IMR-90 (cell line): ENCODE measurements around the gene RASAL1.

Source experiments
- CTCF ChIP-seq: conservative IDR thresholded peaks from 2 replicates; pipeline ENCODE4 v1.5.1; 2012; ENCODE audit warnings: mild to moderate bottlenecking, low read depth, low read length, improper control_type of control experiment
- ELK1 ChIP-seq: fragments of 150-350 bp; IDR thresholded peaks from 2 replicates; pipeline ENCODE4 v1.6.1; 2016; ENCODE audit warnings: low read depth, mild to moderate bottlenecking, low read length, moderate library complexity, borderline replicate concordance
- FOS ChIP-seq: fragments of 150-350 bp; IDR thresholded peaks from 2 replicates; pipeline ENCODE4 v1.6.1; 2016; ENCODE audit warnings: low read depth, low read length
- MXI1 ChIP-seq: IDR thresholded peaks from 2 replicates; pipeline ENCODE4 v1.6.1; 2012; ENCODE audit warnings: low read depth, mild to moderate bottlenecking, low read length, moderate library complexity, borderline replicate concordance
- POLR2A ChIP-seq: IDR thresholded peaks from 2 replicates; pipeline ENCODE4 v1.6.1; 2012; ENCODE audit warnings: mild to moderate bottlenecking, low read depth, low read length
- RAD21 ChIP-seq: IDR thresholded peaks from 2 replicates; pipeline ENCODE4 v1.6.1; 2012; ENCODE audit warnings: low read length, improper control_type of control experiment
- RFX5 ChIP-seq: IDR thresholded peaks from 2 replicates; pipeline ENCODE4 v1.8.0; 2012; ENCODE audit warnings: low read depth, mild to moderate bottlenecking, low read length, moderate library complexity
- SMC3 ChIP-seq: fragments of 150-350 bp; IDR thresholded peaks from 2 replicates; pipeline ENCODE4 v1.6.1; 2016; ENCODE audit warnings: low read depth, mild to moderate bottlenecking, antibody characterized with exemption, low read length, moderate library complexity
- TF ChIP-seq, protein P1 (sequence below): fragments of 150-350 bp; IDR thresholded peaks from 2 replicates; pipeline ENCODE4 v1.6.1; 2017; ENCODE audit warnings: mild to moderate bottlenecking, antibody characterized with exemption, low read length, low read depth

DNA sequence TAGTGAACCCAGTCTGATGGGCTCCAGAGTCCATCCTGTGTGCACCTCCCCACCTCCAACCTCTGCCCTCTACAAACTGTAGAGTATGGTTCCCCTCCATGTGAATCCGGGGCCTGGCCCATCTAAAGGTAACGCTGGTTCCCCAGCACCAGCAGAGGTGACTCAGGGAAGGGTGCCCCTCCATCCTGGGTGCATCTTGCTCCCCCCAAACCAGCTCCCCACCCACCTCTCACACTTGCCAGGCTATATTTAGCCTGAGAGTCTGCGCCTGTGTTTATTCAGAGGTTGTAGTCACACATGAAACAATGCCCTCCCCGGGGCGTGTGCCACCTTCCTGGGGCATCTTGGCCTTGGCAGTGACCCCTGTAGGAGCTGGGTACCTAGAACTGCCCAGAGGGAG, 26.2 kb downstream of the RASAL1 start:
- TF ChIP-seq CTCF: no peak
- no peak for TF ChIP-seq POLR2A
- TF ChIP-seq RAD21: no peak
- TF ChIP-seq ELK1: no peak
- no peak for TF ChIP-seq SMC3
- TF ChIP-seq RFX5: no peak
- TF ChIP-seq, protein P1, sequence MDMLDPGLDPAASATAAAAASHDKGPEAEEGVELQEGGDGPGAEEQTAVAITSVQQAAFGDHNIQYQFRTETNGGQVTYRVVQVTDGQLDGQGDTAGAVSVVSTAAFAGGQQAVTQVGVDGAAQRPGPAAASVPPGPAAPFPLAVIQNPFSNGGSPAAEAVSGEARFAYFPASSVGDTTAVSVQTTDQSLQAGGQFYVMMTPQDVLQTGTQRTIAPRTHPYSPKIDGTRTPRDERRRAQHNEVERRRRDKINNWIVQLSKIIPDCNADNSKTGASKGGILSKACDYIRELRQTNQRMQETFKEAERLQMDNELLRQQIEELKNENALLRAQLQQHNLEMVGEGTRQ: no peak
- TF ChIP-seq MXI1: no peak
- no peak for TF ChIP-seq FOS
